ENCODE measurements around the gene PAPPA2. TPM values are rescaled to one million over a fixed set of nuclear protein-coding genes. Genes with fewer than 3 reads are reported as not detected.

PAPPA2 gene
- total and polyA plus RNA-seq, 2 donors (not counting 1 experiment from before 2014, with no cell fraction given): not detected

GRCh38 chr1:176705585-176705984, 242.6 kb downstream of the PAPPA2 start:
- no peaks in the 10 kb centered on the region for H3K36me3 ChIP-seq (replicated peaks in 1 of 2; ENCODE audit: control extremely low read depth in 1 of 2, control insufficient read depth in 1 of 2, extremely low read depth in 1 of 2, insufficient read depth in 2 of 2, low read length in 1 of 2)
- H3K27ac Mint-ChIP-seq: no peak overlapping the region
- no peak overlapping the region for H3K27ac ChIP-seq (ENCODE audit: low read length in 2 of 2)
- intact Hi-C loops (cut with micrococcal nuclease): no loop called here
- ChIA-PET CTCF (interaction anchor here (0.8 to 1.7 kb wide), 3 partner anchors 11 to 145 kb away, joined by 3 to 8 read pairs (median 3); no protein-coding TSS in a partner anchor), POLR2A (no interaction called here)
- TF ChIP-seq EZH2 (IDR thresholded peaks at IDR 0.05; ENCODE audit: borderline replicate concordance, insufficient read depth, low read depth, low read length, poor library complexity, severe bottlenecking) (no peak), CTCF (IDR thresholded peaks at IDR 0.05) (no peak)
- H3K79me2 ChIP-seq (ENCODE audit: control insufficient read depth, insufficient read depth, low read length): no peaks in the 10 kb centered on the region
- peaks cover 0 to 4% (median 0%) of the 10 kb centered on the region in 4 experiments for H3K27me3 ChIP-seq (replicated peaks in 1 of 4; ENCODE audit: control extremely low read depth in 1 of 4, control insufficient read depth in 3 of 4, insufficient read depth in 4 of 4, low read length in 3 of 4)
- WGBS (ENCODE audit: insufficient coverage): no CpG with 5 or more reads among the region's 1 CpG
- DNase-seq: no peak
- no peaks in the 10 kb centered on the region for H4K20me1 ChIP-seq (ENCODE audit: control insufficient read depth, insufficient read depth, low read length, poor library complexity, severe bottlenecking)
- no peaks in the 10 kb centered on the region for H3K9me3 ChIP-seq (ENCODE audit: control extremely low read depth in 1 of 3, control insufficient read depth in 2 of 3, insufficient read depth in 1 of 3, low read length in 2 of 3)
- no peak overlapping the region for H3K4me3 ChIP-seq (ENCODE audit: control extremely low read depth in 1 of 5, extremely low read depth in 1 of 5, insufficient read depth in 1 of 5, low read depth in 2 of 5, low read length in 4 of 5)
- H3K4me1 Mint-ChIP-seq: no peaks in the 10 kb centered on the region
- H3K4me1 ChIP-seq (ENCODE audit: control insufficient read depth in 2 of 2, insufficient read depth in 2 of 2, low read length in 2 of 2): no peaks in the 10 kb centered on the region
- ATAC-seq (ENCODE audit: low read depth): no peak
- no peak overlapping the region for H3K9ac ChIP-seq (ENCODE audit: low read length)
- no peak overlapping the region for H3K4me3 Mint-ChIP-seq
- no peak overlapping the region for H3K4me2 ChIP-seq (replicated peaks; ENCODE audit: low read depth, low read length, poor library complexity, severe bottlenecking)
- H3K27me3 Mint-ChIP-seq: peaks cover 16% of the 10 kb centered on the region
- no peaks in the 10 kb centered on the region for H3K9me3 Mint-ChIP-seq (ENCODE audit: insufficient read depth)
- H2AFZ ChIP-seq (ENCODE audit: insufficient read depth, low read depth, low read length, poor library complexity, severe bottlenecking): no peak overlapping the region

- Histone ChIP-seq H3K9me3 (ENCODE audit: control extremely low read depth in 1 of 3, control insufficient read depth in 2 of 3, insufficient read depth in 1 of 3, low read length in 2 of 3) (no peaks in the 10 kb centered on the region), H3K4me1 (ENCODE audit: control insufficient read depth in 2 of 2, insufficient read depth in 2 of 2, low read length in 2 of 2) (no peaks in the 10 kb centered on the region), H3K4me3 (ENCODE audit: control extremely low read depth in 1 of 5, extremely low read depth in 1 of 5, insufficient read depth in 1 of 5, low read depth in 2 of 5, low read length in 4 of 5) (no peak overlapping the region), H3K36me3 (replicated peaks in 1 of 2; ENCODE audit: control extremely low read depth in 1 of 2, control insufficient read depth in 1 of 2, extremely low read depth in 1 of 2, insufficient read depth in 2 of 2, low read length in 1 of 2) (no peaks in the 10 kb centered on the region), H3K27me3 (replicated peaks in 1 of 4; ENCODE audit: control extremely low read depth in 1 of 4, control insufficient read depth in 3 of 4, insufficient read depth in 4 of 4, low read length in 3 of 4) (no peaks in the 10 kb centered on the region), H3K79me2 (ENCODE audit: control insufficient read depth, insufficient read depth, low read length) (no peaks in the 10 kb centered on the region), H3K9ac (ENCODE audit: low read length) (no peak overlapping the region), H2AFZ (ENCODE audit: insufficient read depth, low read depth, low read length, poor library complexity, severe bottlenecking) (no peak overlapping the region), H3K4me2 (replicated peaks; ENCODE audit: low read depth, low read length, poor library complexity, severe bottlenecking) (no peak overlapping the region), H3K27ac (ENCODE audit: low read length in 2 of 2) (no peak overlapping the region), H4K20me1 (ENCODE audit: control insufficient read depth, insufficient read depth, low read length, poor library complexity, severe bottlenecking) (no peaks in the 10 kb centered on the region)
- ATAC-seq (ENCODE audit: low read depth) (no peak), DNase-seq (no peak)
- H3K27ac Mint-ChIP-seq: no peak overlapping the region
- no peaks in the 10 kb centered on the region for H3K4me1 Mint-ChIP-seq
- intact Hi-C loops (cut with micrococcal nuclease): no loop called here
- WGBS (ENCODE audit: insufficient coverage): 100% methylated on average over 1 of the region's 2 CpGs
- H3K9me3 Mint-ChIP-seq (ENCODE audit: insufficient read depth): no peaks in the 10 kb centered on the region
- no peak overlapping the region for H3K4me3 Mint-ChIP-seq
- H3K27me3 Mint-ChIP-seq: peaks cover 4% of the 10 kb centered on the region
- no peak for TF ChIP-seq CTCF (IDR thresholded peaks at IDR 0.05)
- TF ChIP-seq EZH2 (IDR thresholded peaks at IDR 0.05; ENCODE audit: borderline replicate concordance, insufficient read depth, low read depth, low read length, poor library complexity, severe bottlenecking): no peak
- POLR2A ChIA-PET: no interaction called here
- CTCF ChIA-PET: no interaction called here
These were observed 254.2 kb downstream of the PAPPA2 start for GRCh38 chr1:176717066-176717750.

All from B cell (primary cell).